BJ (cell line): Measurements from ENCODE around the gene TRPM2. TPM values are rescaled to one million over a fixed set of nuclear protein-coding genes. Genes with fewer than 3 reads are reported as not detected.

Experiments used
- CTCF ChIA-PET: fragments of 350-600 bp; formaldehyde crosslinking; extraction: SDS; loops from one replicate; lab custom pipeline; 2021; ENCODE audit warnings: antibody characterized with exemption, inconsistent platforms; lab: Yijun Ruan, JAX
- POLR2A ChIA-PET: fragments of 300-600 bp; sonication (Branson Sonifier 250); formaldehyde crosslinking; extraction: SDS; loops from one replicate; lab custom pipeline; 2021; ENCODE audit warnings: antibody characterized with exemption; lab: Charles Lee
- DNase-seq: peaks from one replicate; pipeline ENCODE4 v3.0.0-alpha.2; 2011; ENCODE audit warnings: low read depth
- H3K27me3 ChIP-seq: 2 replicates; pipeline ENCODE4 v1.6.0; 2011; ENCODE audit warnings: low read length; ENCODE audit not compliant: control insufficient read depth, insufficient read depth
- H3K36me3 ChIP-seq: 2 replicates; pipeline ENCODE4 v1.5.1; 2011; ENCODE audit warnings: low read length; ENCODE audit not compliant: control insufficient read depth, insufficient read depth
- H3K4me3 ChIP-seq: 2 replicates; pipeline ENCODE4 v1.5.1; 2011; ENCODE audit warnings: low read depth, mild to moderate bottlenecking, control low read depth, low read length
- polyA plus RNA-seq: library from polyadenylated mRNA; depleted of rRNA; stranded (reverse); fragments of >200 nt; gene quantifications from 2 replicates; pipeline ENCODE4 v1.2.3, GENCODE V29; 2011
- TF ChIP-seq, protein P1 (sequence below): IDR thresholded peaks from 2 replicates; pipeline ENCODE4 v1.5.1; 2011; ENCODE audit warnings: low read depth, mild to moderate bottlenecking, control low read depth, inconsistent platforms, low read length, moderate library complexity; ENCODE audit not compliant: insufficient read depth

TRPM2 gene
- polyA plus RNA-seq, 1 experiment = not detected

DNA sequence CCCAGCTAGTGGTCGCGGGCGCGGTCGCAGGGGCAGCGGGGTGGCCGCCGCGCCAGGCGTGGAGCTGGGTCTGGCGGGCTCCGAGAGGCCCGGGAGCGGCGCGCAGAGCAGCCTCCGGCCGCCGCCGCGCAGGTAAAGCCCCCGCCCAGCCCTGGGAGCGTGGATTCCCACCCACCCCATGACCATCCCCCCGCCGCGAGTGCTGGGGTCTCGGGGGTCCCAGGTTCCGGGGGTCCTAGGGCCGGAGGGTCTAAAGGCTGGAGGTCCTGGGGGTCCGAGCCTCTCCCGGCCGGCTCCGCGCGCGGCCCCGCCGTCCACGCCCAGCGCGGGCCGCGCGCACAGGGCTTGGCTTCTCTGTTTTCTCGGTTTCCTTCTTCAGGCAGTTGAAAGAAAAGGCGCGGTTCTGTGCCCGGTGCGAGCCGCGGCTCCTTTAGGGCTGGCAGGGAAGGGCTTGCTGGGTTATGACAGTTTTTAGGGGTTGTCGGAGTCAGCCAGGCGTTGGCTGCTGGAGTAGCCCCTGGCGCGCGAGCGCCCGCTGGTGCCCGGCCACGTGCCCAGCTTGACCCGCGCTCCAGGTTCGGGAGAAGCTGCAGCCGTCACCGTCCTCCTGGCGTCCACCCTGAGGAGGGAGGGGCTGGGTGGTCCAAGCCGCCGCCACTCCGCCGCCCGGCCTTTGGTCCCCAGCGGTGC, 102.2 kb downstream of the TRPM2 start:
- POLR2A ChIA-PET = no interaction called here
- CTCF ChIA-PET = interaction anchor here (0.9 to 1.3 kb wide), 2 partner anchors 8 to 24 kb away, joined by 3 to 5 read pairs; no protein-coding TSS in a partner anchor
- no peaks in the 10 kb centered on the region for H3K27me3 ChIP-seq
- no peak for DNase-seq
- TF ChIP-seq, protein P1, sequence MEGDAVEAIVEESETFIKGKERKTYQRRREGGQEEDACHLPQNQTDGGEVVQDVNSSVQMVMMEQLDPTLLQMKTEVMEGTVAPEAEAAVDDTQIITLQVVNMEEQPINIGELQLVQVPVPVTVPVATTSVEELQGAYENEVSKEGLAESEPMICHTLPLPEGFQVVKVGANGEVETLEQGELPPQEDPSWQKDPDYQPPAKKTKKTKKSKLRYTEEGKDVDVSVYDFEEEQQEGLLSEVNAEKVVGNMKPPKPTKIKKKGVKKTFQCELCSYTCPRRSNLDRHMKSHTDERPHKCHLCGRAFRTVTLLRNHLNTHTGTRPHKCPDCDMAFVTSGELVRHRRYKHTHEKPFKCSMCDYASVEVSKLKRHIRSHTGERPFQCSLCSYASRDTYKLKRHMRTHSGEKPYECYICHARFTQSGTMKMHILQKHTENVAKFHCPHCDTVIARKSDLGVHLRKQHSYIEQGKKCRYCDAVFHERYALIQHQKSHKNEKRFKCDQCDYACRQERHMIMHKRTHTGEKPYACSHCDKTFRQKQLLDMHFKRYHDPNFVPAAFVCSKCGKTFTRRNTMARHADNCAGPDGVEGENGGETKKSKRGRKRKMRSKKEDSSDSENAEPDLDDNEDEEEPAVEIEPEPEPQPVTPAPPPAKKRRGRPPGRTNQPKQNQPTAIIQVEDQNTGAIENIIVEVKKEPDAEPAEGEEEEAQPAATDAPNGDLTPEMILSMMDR = peak; percentile 40
- H3K4me3 ChIP-seq = peak overlapping the region; percentile 57
- no peaks in the 10 kb centered on the region for H3K36me3 ChIP-seq

DNA sequence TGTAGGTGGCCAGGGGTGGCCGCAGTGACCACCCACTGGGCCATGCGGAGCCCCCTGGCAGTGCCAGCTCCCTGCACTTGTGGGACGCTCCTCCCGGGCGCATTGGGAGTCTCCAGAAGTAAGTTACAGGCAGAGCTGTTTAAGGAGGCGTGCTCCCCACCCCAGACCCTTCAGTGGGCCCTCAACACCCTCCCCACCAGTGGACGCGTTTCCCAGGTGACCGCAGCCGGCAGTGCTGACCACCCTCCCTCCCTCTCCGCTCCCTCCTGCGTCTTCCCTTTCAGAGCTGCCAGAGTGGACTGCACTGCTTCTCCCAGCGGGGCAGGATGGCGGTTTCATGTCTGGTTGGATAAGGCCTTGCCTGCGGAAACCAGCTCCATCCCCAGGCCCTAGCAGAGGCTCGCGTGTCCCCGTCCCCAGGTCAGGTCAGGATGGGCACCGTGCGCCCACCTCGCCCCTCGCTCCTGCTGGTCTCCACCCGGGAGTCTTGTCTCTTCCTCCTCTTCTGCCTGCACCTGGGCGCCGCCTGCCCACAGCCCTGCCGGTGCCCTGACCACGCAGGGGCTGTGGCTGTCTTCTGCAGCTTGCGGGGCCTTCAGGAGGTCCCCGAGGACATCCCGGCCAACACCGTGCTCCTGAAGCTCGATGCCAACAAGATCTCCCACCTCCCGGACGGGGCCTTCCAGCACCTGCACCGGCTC, 102.9 kb downstream of the TRPM2 start:
- TF ChIP-seq, protein P1 = no peak
- POLR2A ChIA-PET = no interaction called here
- Histone ChIP-seq H3K36me3 (no peaks in the 10 kb centered on the region), H3K4me3 (peak overlapping the region; percentile 57), H3K27me3 (no peaks in the 10 kb centered on the region)
- no peak for DNase-seq
- CTCF ChIA-PET = interaction anchor here (0.9 to 1.3 kb wide), 2 partner anchors 7 to 24 kb away, joined by 3 to 5 read pairs; no protein-coding TSS in a partner anchor

DNA sequence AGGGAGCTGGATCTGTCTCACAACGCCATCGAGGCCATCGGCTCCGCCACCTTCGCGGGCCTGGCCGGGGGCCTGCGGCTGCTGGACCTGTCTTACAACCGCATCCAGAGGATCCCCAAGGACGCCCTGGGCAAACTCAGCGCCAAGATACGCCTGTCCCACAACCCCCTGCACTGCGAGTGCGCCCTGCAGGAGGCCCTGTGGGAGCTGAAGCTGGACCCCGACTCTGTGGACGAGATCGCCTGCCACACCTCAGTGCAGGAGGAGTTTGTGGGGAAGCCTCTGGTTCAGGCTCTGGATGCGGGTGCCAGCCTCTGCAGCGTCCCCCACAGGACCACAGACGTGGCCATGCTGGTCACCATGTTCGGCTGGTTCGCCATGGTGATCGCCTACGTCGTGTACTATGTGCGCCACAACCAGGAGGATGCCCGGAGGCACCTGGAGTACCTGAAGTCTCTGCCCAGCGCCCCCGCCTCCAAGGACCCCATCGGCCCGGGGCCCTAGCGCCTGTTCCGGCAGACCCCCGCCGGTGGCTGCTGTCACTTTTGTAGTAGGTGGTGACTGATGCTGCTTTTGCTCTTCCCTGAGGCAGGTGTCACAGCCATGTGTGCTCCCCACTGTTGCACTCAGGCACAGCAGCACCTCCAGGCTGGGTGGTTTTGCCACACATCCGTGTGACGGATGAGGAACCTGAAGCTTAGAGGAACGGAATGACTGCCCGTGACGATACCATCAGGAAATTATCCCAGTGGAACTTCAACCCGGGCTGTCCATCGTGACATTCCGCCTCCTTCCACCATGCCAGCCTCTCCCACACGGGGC, 103.7 kb downstream of the TRPM2 start:
- Histone ChIP-seq H3K4me3 (no peak overlapping the region), H3K36me3 (no peaks in the 10 kb centered on the region), H3K27me3 (no peaks in the 10 kb centered on the region)
- ChIA-PET CTCF (interaction anchor here (1.3 kb wide), 1 partner anchor 23 kb away, joined by 5 read pairs; no protein-coding TSS in a partner anchor), POLR2A (no interaction called here)
- DNase-seq = no peak
- TF ChIP-seq, protein P1 = no peak

DNA sequence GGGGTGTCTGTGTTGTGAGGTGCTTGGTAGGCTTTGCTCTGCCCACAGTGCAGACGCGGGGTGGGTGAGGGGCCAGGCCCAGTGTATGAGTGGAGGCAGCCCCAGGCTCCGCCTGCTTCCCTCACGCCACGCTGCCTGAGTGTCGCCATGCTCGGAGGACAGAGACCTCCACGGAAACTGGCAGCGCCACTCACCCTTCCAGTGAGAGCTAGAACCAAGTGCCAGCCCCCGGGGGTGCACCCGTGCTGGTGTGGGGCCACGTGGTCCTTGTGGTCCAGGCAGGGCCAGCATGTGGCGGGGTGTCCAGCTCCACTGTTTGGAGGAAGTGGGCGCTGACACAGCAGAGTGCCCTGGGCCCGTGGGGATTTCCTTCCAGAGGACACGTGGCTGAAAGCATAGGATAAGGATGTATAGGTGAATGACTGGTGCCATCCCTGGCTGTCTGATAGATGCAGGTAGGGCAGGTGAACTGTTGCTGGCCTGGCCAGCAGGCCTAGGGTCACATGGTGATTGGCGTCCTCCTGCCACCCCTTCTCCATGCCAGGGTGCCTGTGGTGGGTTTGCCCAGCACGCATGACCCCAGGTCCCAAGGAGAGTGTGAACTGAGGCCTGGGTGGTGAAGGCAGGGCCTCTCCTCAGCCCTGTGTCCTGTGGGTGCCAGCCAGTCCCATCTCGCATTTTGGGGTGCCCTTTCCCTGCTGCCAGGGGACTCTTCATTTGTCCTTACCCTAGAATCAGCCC, 105.7 kb downstream of the TRPM2 start:
- no peak overlapping the region for H3K4me3 ChIP-seq
- POLR2A ChIA-PET = no interaction called here
- no peaks in the 10 kb centered on the region for H3K36me3 ChIP-seq
- CTCF ChIA-PET = no interaction called here
- TF ChIP-seq, protein P1 = no peak
- no peaks in the 10 kb centered on the region for H3K27me3 ChIP-seq
- no peak for DNase-seq
